ENCODE data around the gene PKDREJ.
A peak's percentile ranks its signal among the peaks of the same experiment; 100 is the strongest.
"Not testable (repeated sequence)": the region's sequence is repeated elsewhere in the genome, so short reads cannot be mapped to it uniquely, and the experiment has no call there.

PKDREJ gene, protein sequence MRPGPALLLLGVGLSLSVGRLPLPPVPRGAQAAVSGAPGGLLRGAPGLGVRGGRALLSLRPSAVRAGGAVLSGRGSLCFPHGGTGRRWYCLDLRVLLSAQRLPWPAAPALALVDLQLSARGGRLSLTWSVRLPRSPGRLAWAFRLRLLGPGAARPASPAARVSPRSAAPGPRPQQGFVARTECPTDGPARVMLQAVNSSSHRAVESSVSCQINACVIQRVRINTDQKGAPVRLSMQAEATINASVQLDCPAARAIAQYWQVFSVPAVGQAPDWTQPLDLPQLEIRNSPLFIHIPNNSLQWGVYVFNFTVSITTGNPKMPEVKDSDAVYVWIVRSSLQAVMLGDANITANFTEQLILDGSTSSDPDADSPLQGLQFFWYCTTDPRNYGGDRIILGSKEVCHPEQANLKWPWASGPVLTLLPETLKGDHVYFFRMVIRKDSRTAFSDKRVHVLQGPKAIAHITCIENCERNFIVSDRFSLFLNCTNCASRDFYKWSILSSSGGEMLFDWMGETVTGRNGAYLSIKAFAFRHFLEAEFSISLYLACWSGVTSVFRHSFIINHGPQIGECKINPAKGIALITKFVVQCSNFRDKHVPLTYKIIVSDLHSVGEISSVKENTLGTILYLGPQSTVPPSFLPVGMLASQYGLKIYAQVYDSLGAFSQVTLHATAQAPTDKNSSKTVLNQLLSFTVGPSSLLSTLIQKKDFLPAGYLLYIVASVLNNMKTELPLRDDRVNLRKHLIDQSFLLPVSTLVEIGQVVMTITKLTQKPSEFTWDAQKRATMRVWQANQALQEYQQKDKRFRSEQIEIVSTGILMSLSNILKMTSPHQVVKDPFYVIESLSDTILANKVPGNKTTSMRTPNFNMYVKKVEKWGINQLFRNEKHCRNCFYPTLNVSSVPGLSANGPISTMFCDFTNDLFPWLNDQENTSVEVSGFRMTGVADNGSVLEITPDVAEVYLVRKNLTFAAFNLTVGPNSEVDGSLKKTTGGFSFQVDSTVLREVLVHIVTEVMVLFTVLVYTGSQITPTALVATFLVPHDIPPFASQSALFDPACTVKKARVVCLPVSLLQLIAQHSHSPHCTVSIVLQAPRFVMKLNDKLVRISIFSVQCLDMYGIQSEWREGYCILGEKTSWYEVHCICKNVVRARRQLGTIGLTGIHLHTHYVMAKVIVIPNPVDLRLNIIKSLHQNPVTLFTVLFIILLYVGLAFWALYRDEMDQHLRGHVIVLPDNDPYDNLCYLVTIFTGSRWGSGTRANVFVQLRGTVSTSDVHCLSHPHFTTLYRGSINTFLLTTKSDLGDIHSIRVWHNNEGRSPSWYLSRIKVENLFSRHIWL (N-terminal part only)

DNA sequence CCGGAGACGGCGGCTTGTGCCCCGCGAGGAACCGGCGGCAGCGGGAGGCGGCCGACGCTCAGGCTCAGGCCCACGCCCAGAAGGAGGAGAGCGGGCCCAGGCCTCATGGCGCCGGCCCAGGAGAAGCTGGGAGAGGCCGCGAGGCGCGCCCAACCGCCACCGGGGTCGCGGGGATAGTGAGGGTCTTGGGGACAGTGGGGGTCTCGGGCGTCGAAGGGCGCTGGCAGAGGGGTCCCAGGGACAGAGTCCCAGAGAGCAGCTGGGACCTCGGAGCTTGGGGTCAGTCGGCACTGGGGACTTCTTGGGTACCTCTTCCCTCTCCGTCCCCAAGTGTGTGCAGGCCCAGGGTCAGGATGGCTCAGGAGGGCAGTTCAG is at the start of gene PKDREJ:
Gene PKDREJ (minus strand): TSS at position 128 of the 375 bp plus-strand sequence. CDS start 21 bp downstream, at position 107.
- DNase-seq: no peak

DNA sequence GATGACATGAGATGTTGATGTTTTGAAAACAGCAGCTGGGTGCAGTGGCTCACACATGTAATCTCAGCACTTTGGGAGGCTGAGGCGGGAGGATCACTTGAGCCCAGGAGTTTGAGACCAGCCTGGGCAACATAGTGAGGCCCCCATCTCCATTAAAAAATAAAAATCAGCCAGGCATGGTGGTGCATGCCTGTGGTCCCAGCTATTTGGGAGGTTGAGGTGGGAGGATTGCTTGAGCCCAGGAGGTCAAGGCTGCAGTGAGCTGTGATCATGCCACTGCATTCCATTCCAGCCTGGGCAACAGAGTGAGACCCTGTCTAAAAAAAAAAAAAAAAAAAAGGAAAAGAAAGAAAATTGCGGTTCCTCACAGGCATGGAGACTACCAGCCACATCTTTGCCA is 49.7 kb upstream of the PKDREJ start:
- not testable (repeated sequence) for DNase-seq

DNA sequence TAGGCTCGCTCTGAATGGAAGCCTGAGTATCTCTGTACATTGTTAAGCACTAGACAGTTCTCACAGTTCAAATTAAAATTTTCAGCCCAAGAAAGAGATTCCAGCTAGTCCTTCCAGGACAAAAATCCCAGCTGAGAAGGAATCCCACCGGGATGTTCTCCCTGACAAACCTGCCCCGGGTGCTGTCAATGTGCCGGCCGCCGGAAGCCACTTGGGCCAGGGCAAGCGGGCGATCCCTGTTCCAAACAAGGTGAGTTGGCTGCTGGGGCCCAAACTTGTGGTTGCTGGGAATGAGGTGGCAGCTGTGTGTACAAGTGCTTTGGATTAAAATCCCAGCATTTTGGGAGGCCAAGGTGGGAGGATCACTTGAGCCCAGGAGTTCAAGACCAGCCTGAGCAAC is 48.9 kb upstream of the PKDREJ start:
- no peak for DNase-seq

DNA sequence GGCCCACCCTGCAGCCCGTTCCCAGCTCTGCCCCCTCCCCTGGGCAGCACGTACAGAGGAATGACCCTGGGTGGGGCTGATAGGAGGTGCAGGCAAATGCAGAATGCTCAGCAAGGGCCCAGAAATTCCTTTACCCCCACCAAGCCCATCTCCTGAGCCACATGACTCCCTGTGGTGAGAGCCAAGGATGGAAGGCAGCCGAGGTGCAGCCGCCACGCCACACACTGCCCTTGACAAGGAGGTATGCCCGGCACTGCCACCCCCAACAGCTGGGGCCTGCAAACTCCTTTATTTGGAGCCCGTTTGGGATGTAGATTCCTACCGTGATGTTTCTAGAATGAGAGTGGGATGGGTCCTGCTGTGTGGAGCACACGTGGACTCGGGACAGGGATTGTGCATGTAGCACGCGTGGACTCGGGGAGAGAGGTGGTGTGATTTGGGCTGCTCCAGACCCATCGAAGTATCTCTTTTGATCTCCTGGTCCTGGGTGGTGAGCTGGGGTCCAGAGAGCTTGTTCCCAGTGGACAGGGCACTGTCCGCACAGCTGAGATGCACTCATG is 46.5 kb upstream of the PKDREJ start:
- no peak for DNase-seq

DNA sequence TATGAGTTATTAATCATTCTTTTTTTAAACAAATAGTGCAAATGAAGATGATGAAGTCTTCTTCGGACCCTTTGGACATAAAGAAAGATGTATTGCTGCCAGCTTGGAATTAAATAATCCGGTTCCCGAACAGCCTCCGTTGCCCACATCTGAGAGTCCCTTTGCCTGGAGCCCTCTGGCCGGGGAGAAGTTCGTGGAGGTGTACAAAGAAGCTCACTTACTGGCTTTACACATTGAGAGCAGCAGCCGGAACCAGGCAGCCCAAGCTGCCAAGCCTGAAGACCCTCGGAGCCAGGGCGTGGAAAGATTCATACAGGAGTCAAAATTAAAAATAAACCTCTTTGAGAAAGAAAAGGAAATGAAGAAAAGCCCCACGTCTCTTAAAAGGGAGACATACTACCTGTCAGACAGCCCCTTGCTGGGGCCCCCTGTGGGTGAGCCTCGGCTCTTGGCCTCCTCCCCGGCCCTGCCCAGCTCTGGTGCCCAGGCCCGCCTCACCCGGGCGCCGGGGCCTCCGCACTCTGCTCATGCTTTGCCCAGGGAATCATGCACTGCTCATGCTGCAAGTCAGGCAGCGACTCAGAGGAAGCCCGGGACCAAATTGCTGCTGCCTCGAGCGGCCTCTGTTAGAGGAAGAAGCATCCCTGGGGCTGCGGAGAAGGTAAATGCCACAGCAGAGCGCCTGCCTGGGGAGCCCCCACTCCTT is 45.3 kb upstream of the PKDREJ start:
- DNase-seq: no peak

DNA sequence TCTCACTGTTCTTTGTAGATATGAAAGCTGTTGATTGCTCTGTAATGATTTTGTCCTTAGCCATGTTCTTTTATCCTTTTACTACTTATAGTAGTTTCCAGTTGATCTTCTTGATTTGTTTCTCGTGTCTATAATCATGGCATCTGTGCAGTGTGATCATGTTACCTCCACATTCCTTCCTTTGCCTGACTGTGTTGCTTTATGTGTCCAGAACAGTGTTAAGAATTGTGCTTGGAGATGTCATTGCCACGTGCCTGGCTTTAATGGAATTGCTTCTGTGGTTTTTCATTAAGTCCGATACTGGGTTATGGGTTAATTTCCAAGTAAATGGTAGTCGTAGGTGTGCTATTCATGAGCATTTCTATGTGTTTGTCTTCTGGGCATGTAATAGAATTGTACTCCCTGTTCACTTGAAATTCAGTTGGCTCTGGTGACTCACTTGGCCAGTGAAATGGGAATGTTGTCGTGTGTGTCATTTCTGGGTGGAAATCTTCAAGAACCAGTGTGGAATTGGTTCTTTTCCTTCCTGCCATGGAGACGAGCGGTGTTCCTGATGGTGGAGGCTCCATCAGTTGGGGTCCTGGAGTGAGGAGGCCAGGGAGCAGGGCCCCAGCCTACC is 40.3 kb upstream of the PKDREJ start:
- DNase-seq: no peak

DNA sequence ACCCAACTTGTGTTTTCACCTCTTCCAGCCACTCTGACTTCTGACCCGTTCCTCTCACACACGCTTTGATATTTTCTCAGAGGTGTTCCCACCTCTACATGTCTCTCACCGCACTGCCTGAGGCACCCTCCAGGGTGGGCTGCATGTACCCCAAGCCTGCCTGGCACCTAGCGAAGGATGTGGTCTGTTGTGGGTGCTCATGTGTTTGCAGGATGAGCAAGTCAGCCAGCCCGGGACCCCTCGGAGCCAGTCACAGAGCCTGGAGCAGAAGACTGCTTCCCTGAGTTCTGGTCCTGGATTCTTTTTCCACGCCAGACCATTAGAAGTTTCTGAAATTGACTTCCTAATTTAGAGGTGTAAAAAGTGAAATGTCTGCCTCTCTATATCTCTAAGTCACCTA is 37.3 kb upstream of the PKDREJ start:
- DNase-seq: no peak

DNA sequence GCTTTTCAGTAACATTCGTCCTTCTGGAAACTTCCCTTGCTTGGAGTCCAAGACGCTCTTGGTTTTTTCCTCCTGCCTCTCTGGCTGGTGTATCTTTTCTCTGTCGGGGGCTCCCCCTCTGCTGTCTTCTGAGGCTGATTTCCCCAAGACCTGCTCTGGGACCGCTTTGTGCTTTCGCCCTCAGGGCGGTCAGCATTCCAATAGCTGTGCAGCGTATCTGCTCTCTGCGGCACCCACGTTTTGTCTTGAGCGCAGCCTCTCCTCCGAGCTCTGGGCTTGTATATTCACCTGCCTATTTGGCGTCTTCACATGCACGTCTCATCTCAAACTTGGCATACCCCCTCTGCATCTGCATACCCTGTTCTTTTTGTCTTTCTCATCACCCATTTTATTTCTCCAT is 36.0 kb upstream of the PKDREJ start:
- no peak for DNase-seq

DNA sequence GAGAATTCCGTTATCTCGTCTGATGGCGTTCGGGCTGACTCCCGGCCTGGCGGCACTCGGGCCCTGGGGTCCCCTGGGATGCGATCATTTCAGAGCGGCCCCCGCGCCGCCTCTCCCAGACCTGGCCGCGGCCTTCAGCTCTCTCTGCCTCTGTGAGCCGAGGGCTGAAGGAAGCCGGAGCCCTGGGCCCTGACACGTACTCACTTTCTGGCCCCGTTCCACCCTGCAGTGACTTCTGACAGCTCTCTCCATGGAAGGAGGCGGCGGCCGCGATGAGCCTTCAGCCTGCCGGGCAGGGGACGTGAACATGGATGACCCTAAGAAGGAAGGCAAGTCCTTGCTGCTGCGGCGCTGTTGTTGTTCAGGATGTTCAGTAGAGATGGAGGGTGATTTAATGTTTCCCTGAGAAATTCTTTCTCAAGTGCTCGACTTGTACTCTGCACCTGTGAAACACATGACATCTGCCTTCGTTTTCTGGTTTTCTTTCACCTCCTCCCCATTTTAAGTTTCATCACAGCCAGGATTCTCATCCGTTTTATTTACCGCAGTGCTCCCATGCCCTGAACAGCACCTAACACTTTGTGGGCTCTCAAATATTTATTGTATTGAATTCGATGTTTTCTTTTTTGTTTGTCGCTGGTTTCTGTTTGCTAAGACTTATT is 34.1 kb upstream of the PKDREJ start:
- DNase-seq: peak in 1 of 2 experiments; percentile 34

DNA sequence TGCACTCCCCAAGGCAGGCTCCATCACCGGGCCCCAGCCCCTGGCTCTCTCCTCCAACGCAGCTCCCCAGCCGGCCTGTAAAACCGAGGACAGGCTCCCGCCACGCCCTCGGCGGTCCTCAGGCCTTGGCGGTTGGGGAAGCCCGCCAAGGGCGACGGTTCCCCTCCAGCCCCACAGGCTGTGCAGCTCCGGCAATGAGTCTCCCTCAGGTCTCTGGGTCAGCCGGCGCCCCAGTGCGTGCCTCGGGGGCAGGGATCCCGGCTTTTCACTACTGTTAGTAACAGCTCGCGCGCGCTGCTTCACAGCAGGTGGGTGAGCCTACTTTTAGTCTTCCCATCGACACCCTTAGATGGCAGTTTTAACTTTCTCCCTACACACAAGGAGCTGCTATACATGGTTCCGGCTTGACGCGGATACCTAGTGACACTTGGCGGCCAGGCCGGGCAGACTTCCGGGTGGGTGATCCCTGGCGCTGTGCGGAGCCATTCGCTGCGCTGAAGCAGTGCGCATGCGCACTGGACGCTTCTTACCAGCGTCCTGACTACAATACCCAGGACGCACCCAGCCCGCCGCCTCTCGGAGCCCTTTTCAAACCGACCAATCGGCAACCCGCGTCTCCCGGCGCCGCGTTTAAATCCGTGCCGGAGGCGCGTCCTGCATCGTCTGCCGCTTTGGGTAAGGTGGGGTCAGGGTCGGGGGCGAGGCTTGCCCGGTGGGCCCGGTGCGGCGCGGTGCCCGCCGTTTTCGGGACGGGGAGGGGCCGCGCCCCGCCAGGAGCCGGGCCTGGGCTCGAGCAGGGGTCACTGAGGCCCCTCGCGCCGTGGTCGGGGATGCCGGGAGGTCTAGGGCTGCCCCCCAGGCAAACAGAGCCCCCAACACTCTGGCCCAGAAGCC is 33.4 kb upstream of the PKDREJ start, which contains the start of gene GTSE1:
Gene GTSE1 (plus strand): TSS at position 614 of the 894 bp plus-strand sequence. CDS start 531 bp downstream, outside the sequence.
- peak; percentile 96 to 99 for DNase-seq

DNA sequence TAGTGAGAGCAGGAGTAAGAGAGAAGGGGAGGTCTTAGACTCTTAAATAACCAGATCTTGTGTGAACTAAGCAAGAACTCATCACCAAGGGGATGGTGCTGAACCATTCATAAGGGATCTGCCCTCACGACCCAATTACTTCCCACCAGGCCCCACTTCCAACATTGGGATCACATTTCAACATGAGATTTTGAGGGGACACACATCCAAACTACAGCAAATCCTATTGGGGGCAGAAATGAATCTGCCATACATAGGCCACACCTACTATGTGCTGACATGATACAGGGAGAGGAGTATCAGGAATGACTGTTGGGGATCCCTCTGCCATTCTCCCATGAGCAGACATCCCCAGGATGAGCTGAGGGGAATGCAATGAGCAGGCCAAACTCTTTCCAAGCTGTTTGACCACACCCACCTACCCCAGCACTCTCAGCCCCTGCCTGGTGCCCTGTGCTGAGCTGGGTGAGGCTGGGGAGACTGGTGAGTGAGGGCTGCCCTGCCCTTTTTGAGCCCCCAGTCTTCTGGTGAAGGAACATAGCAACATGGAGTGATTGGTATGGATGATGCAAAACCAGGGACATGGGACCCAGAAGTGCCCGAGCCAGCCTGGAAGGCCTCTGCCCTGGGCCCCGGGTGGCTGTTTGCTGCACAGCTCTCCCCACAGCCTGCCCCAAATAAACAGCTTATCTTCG is 32.3 kb upstream of the PKDREJ start:
- DNase-seq: no peak

DNA sequence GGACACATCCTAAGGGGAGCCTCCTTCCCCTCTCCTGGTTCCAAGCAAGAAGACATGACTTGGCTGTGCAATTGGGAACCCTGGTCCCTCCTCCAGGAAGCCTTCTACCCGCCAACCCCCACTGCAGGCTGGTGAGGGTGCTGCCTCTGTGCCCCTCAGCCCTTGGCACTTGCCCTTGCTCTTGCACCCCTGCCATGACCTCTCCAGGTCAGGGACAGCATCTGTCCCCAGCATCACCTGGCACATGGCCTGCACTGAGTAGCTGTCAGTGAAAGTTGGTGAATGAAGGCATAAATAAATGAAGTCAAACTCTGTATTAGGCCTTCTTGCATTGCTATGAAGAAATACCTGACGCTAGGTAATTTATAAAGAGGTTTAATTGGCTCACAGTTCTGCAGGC is 31.6 kb upstream of the PKDREJ start:
- no peak for DNase-seq

DNA sequence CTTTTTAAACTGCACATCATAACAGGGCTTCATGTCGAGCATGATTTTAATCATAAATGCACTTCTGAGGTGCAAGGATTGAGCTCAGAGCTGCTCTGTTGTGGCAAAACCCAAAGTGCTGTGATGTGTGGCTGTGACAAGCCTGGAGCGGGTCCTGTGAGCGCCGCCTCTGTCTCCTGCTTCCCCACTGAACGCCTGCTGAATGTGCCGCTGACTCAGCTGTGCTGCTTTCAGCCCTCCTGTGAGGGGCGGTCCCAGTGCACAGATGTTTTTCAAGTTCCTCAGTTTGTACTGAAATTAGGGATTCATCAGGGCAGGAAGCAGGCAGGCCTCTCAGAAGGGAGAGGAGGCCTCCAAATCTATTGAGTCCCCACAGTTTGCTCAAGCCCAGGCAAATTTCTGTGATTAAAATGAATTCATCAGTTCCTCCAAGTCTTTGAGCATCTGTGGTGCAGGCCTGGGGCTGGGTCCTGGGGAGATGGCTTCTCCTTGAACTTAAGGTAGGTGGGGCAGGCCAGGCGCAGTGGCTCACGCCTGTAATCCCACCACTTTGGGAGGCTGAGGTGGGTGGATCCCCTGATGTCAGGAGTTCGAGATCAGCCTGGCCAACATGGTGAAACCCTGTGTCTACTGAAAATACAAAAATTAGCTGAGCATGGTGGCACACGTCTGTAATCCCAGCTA is 30.6 kb upstream of the PKDREJ start:
- DNase-seq: no peak

DNA sequence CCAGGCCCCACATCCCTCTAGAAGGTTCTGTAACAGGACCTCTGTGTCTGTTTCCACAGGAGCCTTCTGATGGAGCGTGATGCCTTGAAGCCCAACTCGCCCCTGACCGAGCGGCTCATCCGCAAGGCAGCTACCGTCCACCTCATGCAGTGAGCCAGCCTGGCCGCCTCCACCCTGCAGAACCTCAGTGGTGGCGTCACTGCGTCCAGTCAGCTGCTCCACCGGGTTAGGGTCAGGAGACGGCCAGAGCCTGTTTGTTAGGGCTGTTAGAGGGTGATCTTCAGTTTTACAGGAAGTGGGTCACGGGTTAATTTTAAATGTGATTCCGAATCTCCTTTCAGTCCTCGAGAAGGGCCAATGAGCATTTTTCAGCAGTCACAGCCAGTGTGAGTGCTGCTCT is 29.6 kb upstream of the PKDREJ start:
- no peak for DNase-seq

DNA sequence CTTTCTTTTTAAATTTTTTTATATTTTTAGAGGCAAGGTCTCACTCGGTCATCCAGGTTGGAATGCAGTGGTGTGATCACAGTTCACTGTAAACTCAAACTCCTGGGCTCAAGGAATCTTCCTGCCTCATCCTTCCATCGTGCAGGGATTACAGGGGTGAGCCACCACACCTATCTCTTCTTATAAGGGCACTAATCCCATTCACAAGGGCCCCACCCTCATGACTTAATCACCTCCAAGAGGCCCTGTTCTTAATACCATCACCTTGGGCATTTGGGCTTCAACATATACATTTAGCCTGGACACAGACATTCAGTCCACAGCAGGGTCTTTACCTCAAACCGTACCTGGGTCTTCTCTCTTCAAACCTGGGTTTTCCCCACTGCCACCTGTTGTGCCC is 29.0 kb upstream of the PKDREJ start:
- no peak for DNase-seq

DNA sequence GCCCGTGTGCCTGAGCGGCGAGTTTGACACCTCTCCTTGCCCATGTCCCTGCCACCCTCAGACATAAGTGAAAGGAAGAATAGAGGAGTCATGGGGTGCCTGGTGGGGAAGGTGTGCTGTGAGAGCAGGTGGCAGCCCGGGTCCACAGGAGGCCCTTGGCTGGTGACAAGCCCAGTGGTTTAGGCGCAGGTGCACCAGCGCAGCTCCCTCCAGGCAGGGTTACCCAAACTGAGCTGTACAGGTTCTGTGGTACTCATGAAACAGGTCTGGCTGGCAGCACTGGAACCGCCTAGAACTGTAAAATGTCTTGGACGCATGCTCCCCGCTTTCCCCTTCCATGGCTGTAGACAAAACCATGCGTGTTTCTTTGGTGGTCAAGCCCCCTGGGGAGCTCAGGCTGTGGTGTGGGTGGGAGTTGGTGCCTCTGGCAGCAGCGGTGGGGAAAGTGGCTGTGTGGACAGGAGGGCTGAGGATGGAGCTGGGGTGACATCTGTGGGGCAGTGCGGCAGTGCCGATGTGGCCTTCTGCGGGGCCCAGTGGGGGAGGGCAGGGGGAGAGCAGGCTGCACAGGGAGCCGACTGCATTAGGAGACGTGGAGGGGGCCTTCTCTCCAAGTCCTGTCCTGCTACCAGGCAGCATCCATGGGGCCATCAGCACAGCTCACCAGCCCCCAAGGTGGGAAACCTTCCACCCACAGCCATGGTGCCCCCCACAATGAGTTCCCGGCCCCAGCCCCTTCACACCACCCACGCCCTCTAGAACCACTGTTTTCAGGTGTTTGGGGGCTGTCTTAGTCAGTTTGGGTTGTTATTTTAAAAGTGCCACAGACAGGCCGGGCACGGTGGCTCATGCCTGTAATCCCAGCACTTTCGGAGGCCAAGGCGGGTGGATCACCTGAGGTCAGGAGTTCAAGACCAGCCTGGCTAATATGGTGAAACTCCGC is 28.0 kb upstream of the PKDREJ start:
- DNase-seq: no peak

DNA sequence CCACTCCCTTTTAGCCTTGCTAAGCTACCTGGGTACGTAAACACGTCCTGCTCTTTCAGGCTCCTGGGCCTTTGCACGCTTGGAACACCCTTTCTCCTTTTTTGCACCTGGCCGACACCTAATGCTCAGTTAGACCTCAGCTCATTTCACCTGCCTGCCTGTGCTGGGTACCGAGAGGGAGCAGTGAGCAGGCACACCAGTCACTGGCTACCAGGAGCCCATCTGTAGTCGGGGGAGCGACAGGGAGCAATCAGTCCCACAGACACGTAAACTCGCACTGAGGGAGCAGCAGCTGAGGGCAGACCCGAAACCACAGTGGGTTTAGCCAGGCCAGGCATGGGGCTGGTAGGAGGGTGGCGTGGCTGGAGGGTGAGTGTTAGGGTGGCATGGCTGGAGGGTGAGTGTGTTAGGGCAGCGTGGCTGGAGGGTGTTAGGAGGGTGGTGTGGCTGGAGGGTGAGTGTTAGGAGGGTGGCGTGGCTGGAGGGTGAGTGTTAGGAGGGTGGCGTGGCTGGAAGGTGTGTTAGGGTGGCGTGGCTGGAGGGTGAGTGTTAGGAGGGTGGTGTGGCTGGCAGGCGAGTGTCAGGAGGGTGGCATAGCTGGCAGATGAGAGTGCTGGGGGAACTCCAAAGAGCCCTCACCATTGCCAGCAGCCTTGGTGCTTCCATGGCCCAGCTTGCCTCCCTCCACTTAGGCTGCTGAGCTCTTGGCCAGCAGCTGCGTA is 27.1 kb upstream of the PKDREJ start:
- no peak for DNase-seq
